Liver (tissue), 9 donors: ENCODE measurements around the gene NUP35. TPM values are rescaled to one million over a fixed set of nuclear protein-coding genes. Genes with fewer than 3 reads are reported as not detected.

Source experiments
- DNase-seq: peaks from one replicate; pipeline ENCODE4 v3.0.0-alpha.2; 2017; ENCODE audit warnings: low spot score
- H3K27ac ChIP-seq, 2 donors: one replicate each; pipeline ENCODE4 v1.7.0; 2013; ENCODE audit warnings: inconsistent platforms in 2 of 2, low read length in 2 of 2, control low read depth in 1 of 2, low read depth in 1 of 2, mild to moderate bottlenecking in 1 of 2
- H3K27me3 ChIP-seq, 4 donors: one replicate each; pipeline versions ENCODE4 v1.6.1 to v1.7.0; 2013; ENCODE audit warnings: low read length in 3 of 4, inconsistent platforms in 1 of 4, mild to moderate bottlenecking in 1 of 4, moderate library complexity in 1 of 4; ENCODE audit not compliant: control insufficient read depth in 4 of 4, insufficient read depth in 4 of 4
- H3K36me3 ChIP-seq, 4 donors: one replicate each; pipeline versions ENCODE4 v1.6.1 to v1.7.0; 2013; ENCODE audit warnings: low read length in 3 of 4, mild to moderate bottlenecking in 3 of 4, low read depth in 1 of 4, moderate library complexity in 1 of 4; ENCODE audit not compliant: control insufficient read depth in 4 of 4, insufficient read depth in 3 of 4
- H3K4me1 ChIP-seq, 4 donors: one replicate each; pipeline versions ENCODE4 v1.6.1 to v1.7.0; 2013; ENCODE audit warnings: low read length in 3 of 4, mild to moderate bottlenecking in 3 of 4, moderate library complexity in 1 of 4; ENCODE audit not compliant: control insufficient read depth in 4 of 4, insufficient read depth in 4 of 4
- H3K4me3 ChIP-seq, 3 donors: one replicate each; pipeline versions ENCODE4 v1.6.1 to v1.7.0; 2013; ENCODE audit warnings: low read length in 3 of 3, control low read depth in 1 of 3, low read depth in 1 of 3, mild to moderate bottlenecking in 1 of 3
- H3K9ac ChIP-seq, 2 donors: one replicate each; pipeline ENCODE4 v1.7.0; 2013; ENCODE audit warnings: low read length in 2 of 2, mild to moderate bottlenecking in 2 of 2, moderate library complexity in 2 of 2, control low read depth in 1 of 2, low read depth in 1 of 2
- H3K9me3 ChIP-seq, 4 donors: one replicate each; pipeline versions ENCODE4 v1.6.1 to v1.7.0; 2013; ENCODE audit warnings: low read length in 3 of 4; ENCODE audit not compliant: control insufficient read depth in 4 of 4
- EGR1 ChIP-seq, 2 donors: IDR thresholded peaks; 2 replicates each; pipeline ENCODE4 v1.6.1; 2016 to 2018; ENCODE audit warnings: antibody characterized with exemption in 2 of 2, low read depth in 2 of 2
- FOXA1 ChIP-seq: IDR thresholded peaks from 2 replicates; pipeline ENCODE4 v1.6.1; 2016; ENCODE audit warnings: antibody characterized with exemption
- FOXA2 ChIP-seq: IDR thresholded peaks from 2 replicates; pipeline ENCODE4 v1.6.1; 2016; ENCODE audit warnings: antibody characterized with exemption
- GABPA ChIP-seq, 2 donors: IDR thresholded peaks in 1 of 2; conservative IDR thresholded peaks in 1 of 2; 2 replicates each; pipeline ENCODE4 v1.6.1; 2016; ENCODE audit warnings: antibody characterized with exemption in 2 of 2, mild to moderate bottlenecking in 1 of 2, moderate library complexity in 1 of 2
- HNF4A ChIP-seq, 2 donors: conservative IDR thresholded peaks; 2 replicates each; pipeline ENCODE4 v1.6.1; 2016; ENCODE audit warnings: antibody characterized with exemption in 2 of 2, mild to moderate bottlenecking in 2 of 2
- HNF4G ChIP-seq: IDR thresholded peaks from 2 replicates; pipeline ENCODE4 v1.6.1; 2016; ENCODE audit warnings: antibody characterized with exemption
- JUND ChIP-seq, 2 donors: IDR thresholded peaks; 2 replicates each; pipeline ENCODE4 v1.6.1; 2016; ENCODE audit warnings: antibody characterized with exemption in 2 of 2
- RAD21 ChIP-seq, 2 donors: IDR thresholded peaks; 2 replicates each; pipeline ENCODE4 v1.6.1; 2016; ENCODE audit warnings: antibody characterized with exemption in 2 of 2, mild to moderate bottlenecking in 2 of 2
- SP1 ChIP-seq: IDR thresholded peaks from 2 replicates; pipeline ENCODE4 v1.6.1; 2018; ENCODE audit warnings: antibody characterized with exemption, mild to moderate bottlenecking
- ZBTB33 ChIP-seq: IDR thresholded peaks from 2 replicates; pipeline ENCODE4 v1.6.1; 2016; ENCODE audit warnings: antibody characterized with exemption
- WGBS: extraction: QIAGEN DNeasy Blood & Tissue Kit; methylation state at CpG from one replicate; pipeline ENCODE4 v1.1.7; 2013; 5-methylcytosine and 5-hydroxymethylcytosine counted together
- polyA plus RNA-seq, 2 donors: library from polyadenylated mRNA; stranded (reverse) in 1 of 2; unstranded in 1 of 2; fragments of 200-250 nt in 1 of 2; fragments of >200 nt in 1 of 2; fragmentation: Nextera tagmentation in 1 of 2; extraction: Ambion mirVana in 1 of 2; gene quantifications; one replicate each; pipeline versions ENCODE4 v1.2.1 to v1.2.3, GENCODE V29; 2013 to 2015
- total RNA-seq, 2 donors: library from RNA; depleted of rRNA; stranded (reverse); fragments of >200 nt; gene quantifications; one replicate each; pipeline ENCODE4 v1.2.3, GENCODE V29; 2014
- TF ChIP-seq, protein P1 (sequence below): IDR thresholded peaks from 2 replicates; pipeline ENCODE4 v1.6.1; 2016; ENCODE audit warnings: antibody characterized with exemption, mild to moderate bottlenecking
- TF ChIP-seq, protein P2 (sequence below): IDR thresholded peaks from 2 replicates; pipeline ENCODE4 v1.6.1; 2016; ENCODE audit warnings: antibody characterized with exemption
- TF ChIP-seq, protein P3 (sequence below): fragments of 150-350 bp; IDR thresholded peaks from 2 replicates; pipeline ENCODE4 v1.5.1; 2017; ENCODE audit warnings: improper control_type of control experiment, low read depth, low read length; ENCODE audit not compliant: missing input control
- donor health status: healthy.
- donor health status: healthy.
- donor health status: healthy.
- donor health status: healthy.
- donor health status: healthy.

The NUP35 gene
- total and polyA plus RNA-seq, 4 donors: 6.8 to 15.0 (median 10.8) TPM

DNA sequence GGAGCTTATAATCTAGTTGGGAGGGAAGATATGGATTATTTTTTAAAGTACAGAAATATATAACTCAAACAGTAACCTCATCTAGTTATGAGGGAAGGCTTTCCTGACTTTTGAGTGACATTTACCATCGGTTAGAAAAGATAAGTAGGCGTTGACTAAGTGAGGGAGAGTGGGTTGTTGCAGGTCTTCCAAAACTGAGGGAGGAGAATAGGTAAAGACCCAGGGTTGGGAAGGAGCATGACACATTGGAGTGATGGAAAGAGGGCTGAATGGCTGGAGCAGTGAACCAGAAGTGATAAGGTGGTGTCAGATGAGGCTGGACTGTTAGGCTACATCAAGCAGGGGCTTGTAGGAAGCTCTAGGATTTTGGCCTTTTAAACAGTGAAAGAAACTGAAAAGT, 10.6 kb upstream of the NUP35 start:
- WGBS: 65% methylated on average over 2 of the region's 2 CpGs
- TF ChIP-seq, protein P1, sequence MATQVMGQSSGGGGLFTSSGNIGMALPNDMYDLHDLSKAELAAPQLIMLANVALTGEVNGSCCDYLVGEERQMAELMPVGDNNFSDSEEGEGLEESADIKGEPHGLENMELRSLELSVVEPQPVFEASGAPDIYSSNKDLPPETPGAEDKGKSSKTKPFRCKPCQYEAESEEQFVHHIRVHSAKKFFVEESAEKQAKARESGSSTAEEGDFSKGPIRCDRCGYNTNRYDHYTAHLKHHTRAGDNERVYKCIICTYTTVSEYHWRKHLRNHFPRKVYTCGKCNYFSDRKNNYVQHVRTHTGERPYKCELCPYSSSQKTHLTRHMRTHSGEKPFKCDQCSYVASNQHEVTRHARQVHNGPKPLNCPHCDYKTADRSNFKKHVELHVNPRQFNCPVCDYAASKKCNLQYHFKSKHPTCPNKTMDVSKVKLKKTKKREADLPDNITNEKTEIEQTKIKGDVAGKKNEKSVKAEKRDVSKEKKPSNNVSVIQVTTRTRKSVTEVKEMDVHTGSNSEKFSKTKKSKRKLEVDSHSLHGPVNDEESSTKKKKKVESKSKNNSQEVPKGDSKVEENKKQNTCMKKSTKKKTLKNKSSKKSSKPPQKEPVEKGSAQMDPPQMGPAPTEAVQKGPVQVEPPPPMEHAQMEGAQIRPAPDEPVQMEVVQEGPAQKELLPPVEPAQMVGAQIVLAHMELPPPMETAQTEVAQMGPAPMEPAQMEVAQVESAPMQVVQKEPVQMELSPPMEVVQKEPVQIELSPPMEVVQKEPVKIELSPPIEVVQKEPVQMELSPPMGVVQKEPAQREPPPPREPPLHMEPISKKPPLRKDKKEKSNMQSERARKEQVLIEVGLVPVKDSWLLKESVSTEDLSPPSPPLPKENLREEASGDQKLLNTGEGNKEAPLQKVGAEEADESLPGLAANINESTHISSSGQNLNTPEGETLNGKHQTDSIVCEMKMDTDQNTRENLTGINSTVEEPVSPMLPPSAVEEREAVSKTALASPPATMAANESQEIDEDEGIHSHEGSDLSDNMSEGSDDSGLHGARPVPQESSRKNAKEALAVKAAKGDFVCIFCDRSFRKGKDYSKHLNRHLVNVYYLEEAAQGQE: no peak
- TF ChIP-seq JUND (IDR thresholded peaks at IDR 0.05) (no peak), ZBTB33 (no peak), FOXA1 (no peak), HNF4A (conservative IDR thresholded peaks at IDR 0.05) (no peak), SP1 (no peak), FOXA2 (no peak), RAD21 (IDR thresholded peaks at IDR 0.05) (no peak), HNF4G (no peak), GABPA (IDR thresholded peaks at IDR 0.05 in 1 of 2, conservative IDR thresholded peaks at IDR 0.05 in 1 of 2) (no peak)
- TF ChIP-seq, protein P2, sequence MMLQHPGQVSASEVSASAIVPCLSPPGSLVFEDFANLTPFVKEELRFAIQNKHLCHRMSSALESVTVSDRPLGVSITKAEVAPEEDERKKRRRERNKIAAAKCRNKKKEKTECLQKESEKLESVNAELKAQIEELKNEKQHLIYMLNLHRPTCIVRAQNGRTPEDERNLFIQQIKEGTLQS: no peak
- TF ChIP-seq, protein P3, sequence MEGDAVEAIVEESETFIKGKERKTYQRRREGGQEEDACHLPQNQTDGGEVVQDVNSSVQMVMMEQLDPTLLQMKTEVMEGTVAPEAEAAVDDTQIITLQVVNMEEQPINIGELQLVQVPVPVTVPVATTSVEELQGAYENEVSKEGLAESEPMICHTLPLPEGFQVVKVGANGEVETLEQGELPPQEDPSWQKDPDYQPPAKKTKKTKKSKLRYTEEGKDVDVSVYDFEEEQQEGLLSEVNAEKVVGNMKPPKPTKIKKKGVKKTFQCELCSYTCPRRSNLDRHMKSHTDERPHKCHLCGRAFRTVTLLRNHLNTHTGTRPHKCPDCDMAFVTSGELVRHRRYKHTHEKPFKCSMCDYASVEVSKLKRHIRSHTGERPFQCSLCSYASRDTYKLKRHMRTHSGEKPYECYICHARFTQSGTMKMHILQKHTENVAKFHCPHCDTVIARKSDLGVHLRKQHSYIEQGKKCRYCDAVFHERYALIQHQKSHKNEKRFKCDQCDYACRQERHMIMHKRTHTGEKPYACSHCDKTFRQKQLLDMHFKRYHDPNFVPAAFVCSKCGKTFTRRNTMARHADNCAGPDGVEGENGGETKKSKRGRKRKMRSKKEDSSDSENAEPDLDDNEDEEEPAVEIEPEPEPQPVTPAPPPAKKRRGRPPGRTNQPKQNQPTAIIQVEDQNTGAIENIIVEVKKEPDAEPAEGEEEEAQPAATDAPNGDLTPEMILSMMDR: no peak
- Histone ChIP-seq H3K4me3 (no peak overlapping the region), H3K9me3 (no peaks in the 10 kb centered on the region), H3K27me3 (peaks cover 0 to 2% (median 0%) of the 10 kb centered on the region in 4 donors), H3K4me1 (no peaks in the 10 kb centered on the region), H3K36me3 (no peaks in the 10 kb centered on the region), H3K9ac (no peak overlapping the region), H3K27ac (no peak overlapping the region)
- DNase-seq: no peak

DNA sequence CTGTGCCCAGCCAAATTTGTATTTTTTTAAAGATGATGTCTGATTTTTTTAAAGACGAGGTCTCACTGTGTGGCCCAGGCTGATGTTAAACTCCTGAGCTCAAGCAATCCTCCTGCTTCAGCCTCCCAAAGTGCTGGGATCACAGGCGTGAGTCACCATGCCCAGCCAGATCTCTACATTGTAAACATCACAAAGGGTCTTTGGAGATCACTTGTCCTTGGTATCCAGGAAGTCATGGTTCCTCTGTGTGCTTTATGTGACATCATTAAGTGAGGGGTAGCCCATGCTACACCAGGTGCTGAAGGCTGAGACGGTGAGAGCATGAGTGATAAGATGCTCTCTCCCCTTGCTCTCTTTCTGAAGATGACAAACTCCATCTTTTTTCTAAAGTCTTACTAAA, 7.0 kb upstream of the NUP35 start:
- Histone ChIP-seq H3K4me3 (no peak overlapping the region), H3K9ac (no peak overlapping the region), H3K27me3 (peaks cover 0 to 2% (median 0%) of the 10 kb centered on the region in 4 donors), H3K27ac (no peak overlapping the region), H3K9me3 (no peaks in the 10 kb centered on the region), H3K4me1 (no peaks in the 10 kb centered on the region), H3K36me3 (no peaks in the 10 kb centered on the region)
- DNase-seq: no peak
- WGBS: 89% methylated on average over 3 of the region's 3 CpGs
- no peak for TF ChIP-seq FOXA2
- TF ChIP-seq EGR1 (IDR thresholded peaks at IDR 0.05; ENCODE audit: low read depth in 2 of 2): no peak
- no peak for TF ChIP-seq GABPA (IDR thresholded peaks at IDR 0.05 in 1 of 2, conservative IDR thresholded peaks at IDR 0.05 in 1 of 2)
